Immature natural killer cell (primary cell): Measurements from ENCODE around the gene SGK2. TPM values are rescaled to one million over a fixed set of nuclear protein-coding genes. Genes with fewer than 3 reads are reported as not detected.

Experiments used
- DNase-seq, 3 donors: peaks; one replicate each; pipeline ENCODE4 v3.0.0; 2022; ENCODE audit warnings: mixed read lengths in 1 of 3
- H3K27ac Mint-ChIP-seq, 6 donors: one replicate each; pipeline ENCODE4 v1.8.0; 2020; ENCODE audit warnings: mixed read lengths in 6 of 6, mild to moderate bottlenecking in 5 of 6, inconsistent platforms in 4 of 6, moderate library complexity in 3 of 6
- H3K27me3 Mint-ChIP-seq, 3 donors: one replicate each; pipeline ENCODE4 v1.8.0; 2020 to 2021; ENCODE audit warnings: low read depth in 3 of 3, mild to moderate bottlenecking in 3 of 3, mixed read lengths in 3 of 3, moderate library complexity in 3 of 3, inconsistent platforms in 1 of 3
- H3K36me3 Mint-ChIP-seq, 3 donors: one replicate each; pipeline ENCODE4 v1.8.0; 2020; ENCODE audit warnings: mixed read lengths in 3 of 3, inconsistent platforms in 2 of 3, mild to moderate bottlenecking in 2 of 3
- H3K4me1 Mint-ChIP-seq, 2 donors: one replicate each; pipeline ENCODE4 v1.8.0; 2020; ENCODE audit warnings: inconsistent platforms in 2 of 2, mild to moderate bottlenecking in 2 of 2, mixed read lengths in 2 of 2, moderate library complexity in 1 of 2
- H3K4me3 Mint-ChIP-seq, 5 donors: one replicate each; pipeline ENCODE4 v1.8.0; 2020; ENCODE audit warnings: mild to moderate bottlenecking in 5 of 5, mixed read lengths in 5 of 5, inconsistent platforms in 3 of 5, moderate library complexity in 3 of 5
- H3K9me3 Mint-ChIP-seq, 6 donors: one replicate each; pipeline ENCODE4 v1.8.0; 2020; ENCODE audit warnings: mild to moderate bottlenecking in 6 of 6, mixed read lengths in 6 of 6, inconsistent platforms in 4 of 6, moderate library complexity in 3 of 6
- polyA plus RNA-seq, 3 donors: library from polyadenylated mRNA; unstranded; fragments of 300-500 nt; fragmentation: Illumina TruSeq; gene quantifications; one replicate each; pipeline ENCODE4 v1.2.3, GENCODE V29; 2021

Gene SGK2
- polyA plus RNA-seq, result not detected

GRCh38 chr20:43558412-43559146 is at the start of gene SGK2:
TSS of gene SGK2 (plus strand) at chr20:43559027. CDS start at chr20:43566496, 7,469 bp downstream.
- Mint-ChIP-seq H3K4me3 (no peak within 1 kb of the TSS), H3K27ac (no peak within 1 kb of the TSS), H3K36me3 (no peaks in the 10 kb centered on the region), H3K9me3 (no peaks in the 10 kb centered on the region), H3K4me1 (no peaks in the 10 kb centered on the region), H3K27me3 (peaks cover 0 to 5% (median 0%) of the 10 kb centered on the region in 3 donors)
- DNase-seq, result no peak

- H3K4me1 Mint-ChIP-seq, result peaks cover 23 to 25% of the 10 kb centered on the region in 2 donors
- H3K4me3 Mint-ChIP-seq, result peak overlapping the region in 1 of 5 donors; percentile 4
- peaks cover 0 to 3% (median 0%) of the 10 kb centered on the region in 3 donors for H3K36me3 Mint-ChIP-seq
- peaks cover 5 to 22% (median 10%) of the 10 kb centered on the region in 3 donors for H3K27me3 Mint-ChIP-seq
- peak overlapping the region in 1 of 6 donors; percentile 69 for H3K27ac Mint-ChIP-seq
- no peak for DNase-seq
- no peaks in the 10 kb centered on the region for H3K9me3 Mint-ChIP-seq
These were observed 46.9 kb upstream of the SGK2 start for GRCh38 chr20:43511879-43512278.

GRCh38 chr20:43513372-43513930 is 45.4 kb upstream of the SGK2 start:
- Mint-ChIP-seq H3K36me3 (peaks cover 0 to 3% (median 0%) of the 10 kb centered on the region in 3 donors), H3K9me3 (no peaks in the 10 kb centered on the region), H3K4me1 (peaks cover 23 to 24% of the 10 kb centered on the region in 2 donors), H3K27ac (peak overlapping the region; percentile 50 to 93 (median 72)), H3K4me3 (peak overlapping the region; percentile 90 to 97 (median 95)), H3K27me3 (peaks cover 5 to 18% (median 12%) of the 10 kb centered on the region in 3 donors)
- DNase-seq, result no peak

GRCh38 chr20:43513931-43514647 is 44.7 kb upstream of the SGK2 start:
- H3K27ac Mint-ChIP-seq, result peak overlapping the region; percentile 83 to 93 (median 86)
- H3K4me1 Mint-ChIP-seq, result peaks cover 20 to 21% of the 10 kb centered on the region in 2 donors
- peaks cover 0 to 3% (median 0%) of the 10 kb centered on the region in 3 donors for H3K36me3 Mint-ChIP-seq
- H3K4me3 Mint-ChIP-seq, result peak overlapping the region; percentile 90 to 97 (median 95)
- no peaks in the 10 kb centered on the region for H3K9me3 Mint-ChIP-seq
- peak; percentile 97 to 98 (median 97) for DNase-seq
- H3K27me3 Mint-ChIP-seq, result peaks cover 5 to 14% (median 11%) of the 10 kb centered on the region in 3 donors

GRCh38 chr20:43514648-43514999 is 44.2 kb upstream of the SGK2 start:
- Mint-ChIP-seq H3K27me3 (peaks cover 5 to 11% (median 9%) of the 10 kb centered on the region in 3 donors), H3K36me3 (peaks cover 0 to under 1% (median 0%) of the 10 kb centered on the region in 3 donors), H3K27ac (peak overlapping the region; percentile 83 to 93 (median 86)), H3K4me3 (peak overlapping the region; percentile 90 to 97 (median 95)), H3K9me3 (no peaks in the 10 kb centered on the region), H3K4me1 (peaks cover 20 to 21% of the 10 kb centered on the region in 2 donors)
- DNase-seq, result no peak

GRCh38 chr20:43515628-43516027 is 43.2 kb upstream of the SGK2 start:
- Mint-ChIP-seq H3K27ac (no peak overlapping the region), H3K9me3 (no peaks in the 10 kb centered on the region), H3K4me3 (peak overlapping the region in 4 of 5 donors; percentile 29 to 96 (median 76)), H3K36me3 (no peaks in the 10 kb centered on the region), H3K4me1 (peaks cover 20 to 21% of the 10 kb centered on the region in 2 donors), H3K27me3 (peaks cover 5 to 11% (median 9%) of the 10 kb centered on the region in 3 donors)
- DNase-seq, result no peak

- peak overlapping the region in 2 of 5 donors; percentile 0 to 5 for H3K4me3 Mint-ChIP-seq
- no peak overlapping the region for H3K27ac Mint-ChIP-seq
- no peaks in the 10 kb centered on the region for H3K9me3 Mint-ChIP-seq
- DNase-seq, result no peak
- no peaks in the 10 kb centered on the region for H3K36me3 Mint-ChIP-seq
- peaks cover 20 to 21% of the 10 kb centered on the region in 2 donors for H3K4me1 Mint-ChIP-seq
- H3K27me3 Mint-ChIP-seq, result peaks cover 5 to 11% (median 9%) of the 10 kb centered on the region in 3 donors
These were observed 42.5 kb upstream of the SGK2 start for GRCh38 chr20:43516251-43516824.

GRCh38 chr20:43520074-43520630 is 38.7 kb upstream of the SGK2 start:
- no peak overlapping the region for H3K4me3 Mint-ChIP-seq
- H3K27ac Mint-ChIP-seq, result no peak overlapping the region
- no peaks in the 10 kb centered on the region for H3K36me3 Mint-ChIP-seq
- peaks cover 10 to 13% of the 10 kb centered on the region in 2 donors for H3K4me1 Mint-ChIP-seq
- peaks cover 0 to 4% (median 0%) of the 10 kb centered on the region in 6 donors for H3K9me3 Mint-ChIP-seq
- peaks cover 0 to 3% (median 0%) of the 10 kb centered on the region in 3 donors for H3K27me3 Mint-ChIP-seq
- DNase-seq, result no peak

- DNase-seq, result no peak
- Mint-ChIP-seq H3K4me1 (peaks cover 0 to 2% of the 10 kb centered on the region in 2 donors), H3K27me3 (peaks cover 0 to 2% (median 0%) of the 10 kb centered on the region in 3 donors), H3K9me3 (peaks cover 0 to 4% (median 0%) of the 10 kb centered on the region in 6 donors), H3K27ac (no peak overlapping the region), H3K36me3 (peaks cover 0 to 4% (median 0%) of the 10 kb centered on the region in 3 donors), H3K4me3 (no peak overlapping the region)
These were observed 33.8 kb upstream of the SGK2 start for GRCh38 chr20:43525021-43525420.

- peaks cover 0 to 2% (median 0%) of the 10 kb centered on the region in 3 donors for H3K27me3 Mint-ChIP-seq
- DNase-seq, result no peak
- peaks cover 0 to 4% (median 0%) of the 10 kb centered on the region in 6 donors for H3K9me3 Mint-ChIP-seq
- peaks cover 0 to 2% of the 10 kb centered on the region in 2 donors for H3K4me1 Mint-ChIP-seq
- no peak overlapping the region for H3K4me3 Mint-ChIP-seq
- H3K36me3 Mint-ChIP-seq, result peaks cover 0 to 4% (median 0%) of the 10 kb centered on the region in 3 donors
- no peak overlapping the region for H3K27ac Mint-ChIP-seq
These were observed 30.5 kb upstream of the SGK2 start for GRCh38 chr20:43528258-43528875.

- Mint-ChIP-seq H3K9me3 (peaks cover 0 to 4% (median 0%) of the 10 kb centered on the region in 6 donors), H3K36me3 (peaks cover 0 to 4% (median 0%) of the 10 kb centered on the region in 3 donors), H3K4me1 (peaks cover 0 to 2% of the 10 kb centered on the region in 2 donors), H3K27me3 (peaks cover 0 to 2% (median 2%) of the 10 kb centered on the region in 3 donors), H3K4me3 (no peak overlapping the region), H3K27ac (no peak overlapping the region)
- no peak for DNase-seq
These were observed 29.8 kb upstream of the SGK2 start for GRCh38 chr20:43529051-43529450.

GRCh38 chr20:43529457-43530153 is 29.2 kb upstream of the SGK2 start:
- Mint-ChIP-seq H3K9me3 (peaks cover 0 to 3% (median 0%) of the 10 kb centered on the region in 6 donors), H3K4me1 (peaks cover 0 to 2% of the 10 kb centered on the region in 2 donors), H3K27ac (peak overlapping the region in 2 of 6 donors; percentile 34 to 69), H3K4me3 (no peak overlapping the region), H3K36me3 (peaks cover 0 to 4% (median 0%) of the 10 kb centered on the region in 3 donors), H3K27me3 (peaks cover 0 to 2% (median 2%) of the 10 kb centered on the region in 3 donors)
- no peak for DNase-seq
